ENCODE data around the gene MMP21. TPM values are rescaled to one million over a fixed set of nuclear protein-coding genes. Genes with fewer than 3 reads are reported as not detected.
A peak's percentile ranks its signal among the peaks of the same experiment; 100 is the strongest.

Gene MMP21
- total and polyA plus RNA-seq, 4 donors: 0.17 to 0.54 (median 0.36) TPM

GRCh38 chr10:125719173-125720001 lies 56.2 kb downstream of the MMP21 start, which contains the start of gene EDRF1:
Gene EDRF1, plus strand, starts transcription at chr10:125719709. Its CDS starts 99 bp downstream, at chr10:125719808.
- DNase-seq (ENCODE audit: low read depth in 4 of 6, low spot score in 6 of 6): peak; percentile 96 to 100 (median 98)
- WGBS (ENCODE audit: insufficient coverage): 0% methylated on average over 72 of the region's 72 CpGs
- H3K4me1 ChIP-seq (ENCODE audit: control insufficient read depth, insufficient read depth, low read length): peaks cover 17% of the 10 kb centered on the region
- peak within 1 kb of the TSS; percentile 99 for H3K4me3 ChIP-seq (ENCODE audit: low read depth, low read length)
- no peaks in the 10 kb centered on the region for H3K27me3 ChIP-seq (ENCODE audit: control insufficient read depth, insufficient read depth, low read length)
- H3K9me3 ChIP-seq (ENCODE audit: control insufficient read depth, insufficient read depth, low read length): no peaks in the 10 kb centered on the region
- H3K36me3 ChIP-seq (ENCODE audit: control insufficient read depth, insufficient read depth, low read length): no peaks in the 10 kb centered on the region
- H3K27ac ChIP-seq (ENCODE audit: low read depth, low read length): peak within 1 kb of the TSS; percentile 90

Small RNA genes within 50 kb of the gene (small RNA-seq; reads per million reads assigned to genes)
- not detected for gene MIR4484 (ENCODE audit: low replicate concordance)

Other genes with a start within 250 kb of the MMP21 start
- under 1 TPM; 0.40 to 0.77 TPM for gene TEX36, start 92.7 kb downstream of the MMP21 start, total RNA-seq
- gene TEX36, start 92.7 kb downstream of the MMP21 start, polyA plus RNA-seq (ENCODE audit: insufficient read length in 2 of 2): not detected
- gene EDRF1, start 56.1 kb downstream of the MMP21 start, total RNA-seq: 10 to 100 TPM; 35.9 to 37.6 TPM
- 10 to 100 TPM; 30.6 to 32.5 TPM for gene EDRF1, start 56.1 kb downstream of the MMP21 start, polyA plus RNA-seq (ENCODE audit: insufficient read length in 2 of 2)
- 10 to 100 TPM; 61.9 to 80.0 TPM for gene UROS, start 47.4 kb upstream of the MMP21 start, total RNA-seq
- gene UROS, start 47.4 kb upstream of the MMP21 start, polyA plus RNA-seq (ENCODE audit: insufficient read length in 2 of 2): 10 to 100 TPM; 86.4 to 88.6 TPM
- 10 to 100 TPM; 39.8 to 51.4 TPM for gene BCCIP, start 47.7 kb upstream of the MMP21 start, total RNA-seq
- gene BCCIP, start 47.7 kb upstream of the MMP21 start, polyA plus RNA-seq (ENCODE audit: insufficient read length in 2 of 2): 10 to 100 TPM; 68.4 to 77.1 TPM
- gene DHX32, start 105.5 kb upstream of the MMP21 start, total RNA-seq: 10 to 100 TPM; 22.6 to 29.2 TPM
- gene DHX32, start 105.5 kb upstream of the MMP21 start, polyA plus RNA-seq (ENCODE audit: insufficient read length in 2 of 2): 10 to 100 TPM; 18.0 to 19.1 TPM
- 10 to 100 TPM in 1 of 2 donors, 1 to 10 TPM in 1; 3.7 to 19.1 TPM for gene FANK1, start 120.7 kb upstream of the MMP21 start, total RNA-seq
- 10 to 100 TPM in 1 of 2 donors, 1 to 10 TPM in 1; 9.0 to 10.9 TPM for gene FANK1, start 120.7 kb upstream of the MMP21 start, polyA plus RNA-seq (ENCODE audit: insufficient read length in 2 of 2)

Data from spinal cord (tissue), 10 donors.